ENCODE measurements around the gene MCF2L. TPM values are rescaled to one million over a fixed set of nuclear protein-coding genes. Genes with fewer than 3 reads are reported as not detected.

Gene MCF2L
- total RNA-seq, 1 donor, result 8.0 TPM

- TF ChIP-seq, protein P1, sequence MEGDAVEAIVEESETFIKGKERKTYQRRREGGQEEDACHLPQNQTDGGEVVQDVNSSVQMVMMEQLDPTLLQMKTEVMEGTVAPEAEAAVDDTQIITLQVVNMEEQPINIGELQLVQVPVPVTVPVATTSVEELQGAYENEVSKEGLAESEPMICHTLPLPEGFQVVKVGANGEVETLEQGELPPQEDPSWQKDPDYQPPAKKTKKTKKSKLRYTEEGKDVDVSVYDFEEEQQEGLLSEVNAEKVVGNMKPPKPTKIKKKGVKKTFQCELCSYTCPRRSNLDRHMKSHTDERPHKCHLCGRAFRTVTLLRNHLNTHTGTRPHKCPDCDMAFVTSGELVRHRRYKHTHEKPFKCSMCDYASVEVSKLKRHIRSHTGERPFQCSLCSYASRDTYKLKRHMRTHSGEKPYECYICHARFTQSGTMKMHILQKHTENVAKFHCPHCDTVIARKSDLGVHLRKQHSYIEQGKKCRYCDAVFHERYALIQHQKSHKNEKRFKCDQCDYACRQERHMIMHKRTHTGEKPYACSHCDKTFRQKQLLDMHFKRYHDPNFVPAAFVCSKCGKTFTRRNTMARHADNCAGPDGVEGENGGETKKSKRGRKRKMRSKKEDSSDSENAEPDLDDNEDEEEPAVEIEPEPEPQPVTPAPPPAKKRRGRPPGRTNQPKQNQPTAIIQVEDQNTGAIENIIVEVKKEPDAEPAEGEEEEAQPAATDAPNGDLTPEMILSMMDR (IDR thresholded peaks at IDR 0.05; ENCODE audit: insufficient read depth, low read length), result no peak
- DNase-seq (ENCODE audit: low read depth), result no peak
- no peak overlapping the region for H3K4me3 ChIP-seq (ENCODE audit: low read depth, low read length)
Observed at GRCh38 chr13:112959701-112960542, 9.1 kb upstream of the MCF2L start.

DNA sequence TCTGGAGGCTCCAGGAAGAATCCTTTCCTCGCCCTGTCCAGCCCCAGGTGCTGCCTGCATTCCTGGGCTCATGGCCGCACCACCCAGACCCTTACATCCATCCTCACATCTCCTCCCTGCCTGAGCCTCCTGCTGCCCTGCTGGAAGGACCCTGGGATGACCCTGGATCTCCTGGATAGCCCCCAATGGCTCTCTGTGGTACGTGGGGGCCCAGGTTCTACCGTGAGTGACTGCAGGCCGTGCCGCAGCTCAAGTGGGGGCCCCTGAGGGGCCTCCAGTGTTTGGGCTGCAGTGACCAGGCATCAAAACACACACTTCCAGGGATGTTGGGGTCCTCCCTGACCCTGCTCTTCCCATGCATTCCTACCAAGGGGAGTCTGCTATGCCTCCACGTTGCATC, 8.3 kb upstream of the MCF2L start:
- TF ChIP-seq, protein P1 (IDR thresholded peaks at IDR 0.05; ENCODE audit: insufficient read depth, low read length), result no peak
- DNase-seq (ENCODE audit: low read depth), result no peak
- no peak overlapping the region for H3K4me3 ChIP-seq (ENCODE audit: low read depth, low read length)

DNA sequence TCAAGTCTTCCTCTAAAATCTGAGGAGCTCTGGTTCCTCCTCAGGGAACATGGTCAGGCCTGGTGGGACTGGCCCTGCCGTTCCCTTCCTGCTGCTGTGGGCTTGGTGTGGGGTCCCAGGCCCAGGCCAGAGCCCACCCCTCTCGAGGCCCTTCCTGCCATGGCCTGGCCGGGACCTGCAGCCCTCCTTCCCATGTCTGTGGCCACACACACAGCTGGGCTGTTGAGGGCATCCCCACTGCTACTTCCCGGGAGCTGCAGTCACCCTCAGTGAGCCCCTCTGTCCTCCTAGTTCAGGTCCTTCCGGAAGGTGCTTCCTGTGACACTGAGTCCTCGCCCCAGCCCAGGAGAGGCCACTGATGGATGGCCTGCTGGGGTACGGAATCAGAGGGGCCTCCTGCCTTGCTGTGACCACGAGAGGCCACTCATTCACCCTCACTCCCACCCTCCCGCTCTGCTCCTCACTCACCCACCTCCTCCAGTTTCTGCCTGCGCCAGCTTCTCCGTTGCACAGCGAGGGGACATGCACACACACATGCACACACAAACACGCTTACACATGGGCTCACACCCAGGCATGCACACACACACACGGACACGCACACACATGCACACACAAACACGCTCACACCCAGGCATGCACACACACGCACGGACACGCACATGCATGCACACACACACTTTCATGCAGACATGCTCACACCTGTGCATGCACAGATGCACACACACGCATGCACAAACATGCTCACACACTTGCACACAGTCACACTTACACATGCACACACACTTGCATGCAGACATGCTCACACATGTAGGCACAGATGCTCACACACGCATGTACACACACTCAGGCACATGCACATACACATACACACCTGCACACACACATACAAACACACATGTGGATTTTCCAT, 7.3 kb upstream of the MCF2L start:
- H3K4me3 ChIP-seq (ENCODE audit: low read depth, low read length), result no peak overlapping the region
- no peak for DNase-seq (ENCODE audit: low read depth)
- TF ChIP-seq, protein P1 (IDR thresholded peaks at IDR 0.05; ENCODE audit: insufficient read depth, low read length), result no peak

GRCh38 chr13:112962396-112962795, 6.6 kb upstream of the MCF2L start:
- TF ChIP-seq, protein P1 (IDR thresholded peaks at IDR 0.05; ENCODE audit: insufficient read depth, low read length), result no peak
- no peak for DNase-seq (ENCODE audit: low read depth)
- no peak overlapping the region for H3K4me3 ChIP-seq (ENCODE audit: low read depth, low read length)

GRCh38 chr13:112962911-112963625, 5.9 kb upstream of the MCF2L start:
- TF ChIP-seq, protein P1 (IDR thresholded peaks at IDR 0.05; ENCODE audit: insufficient read depth, low read length), result no peak
- H3K4me3 ChIP-seq (ENCODE audit: low read depth, low read length), result no peak overlapping the region
- DNase-seq (ENCODE audit: low read depth), result no peak

GRCh38 chr13:112963641-112964040, 5.4 kb upstream of the MCF2L start:
- no peak for DNase-seq (ENCODE audit: low read depth)
- no peak overlapping the region for H3K4me3 ChIP-seq (ENCODE audit: low read depth, low read length)
- TF ChIP-seq, protein P1 (IDR thresholded peaks at IDR 0.05; ENCODE audit: insufficient read depth, low read length), result no peak
